K562 treated with DMSO at 1 percent for 24 hours (cell line): ENCODE measurements around the gene WASHC1. TPM values are rescaled to one million over a fixed set of nuclear protein-coding genes. Genes with fewer than 3 reads are reported as not detected.

Experiments used
- total RNA-seq: library from RNA; unstranded; fragments of 300-600 nt; gene quantifications from 2 replicates; pipeline ENCODE4 v1.2.3, GENCODE V29; 2022; ENCODE audit warnings: low read depth; ENCODE audit not compliant: insufficient read depth

Gene WASHC1, protein sequence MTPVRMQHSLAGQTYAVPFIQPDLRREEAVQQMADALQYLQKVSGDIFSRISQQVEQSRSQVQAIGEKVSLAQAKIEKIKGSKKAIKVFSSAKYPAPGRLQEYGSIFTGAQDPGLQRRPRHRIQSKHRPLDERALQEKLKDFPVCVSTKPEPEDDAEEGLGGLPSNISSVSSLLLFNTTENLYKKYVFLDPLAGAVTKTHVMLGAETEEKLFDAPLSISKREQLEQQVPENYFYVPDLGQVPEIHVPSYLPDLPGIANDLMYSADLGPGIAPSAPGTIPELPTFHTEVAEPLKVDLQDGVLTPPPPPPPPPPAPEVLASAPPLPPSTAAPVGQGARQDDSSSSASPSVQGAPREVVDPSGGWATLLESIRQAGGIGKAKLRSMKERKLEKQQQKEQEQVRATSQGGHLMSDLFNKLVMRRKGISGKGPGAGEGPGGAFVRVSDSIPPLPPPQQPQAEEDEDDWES
- total RNA-seq = 11.3 and 12.8 TPM in 2 replicates

DNA sequence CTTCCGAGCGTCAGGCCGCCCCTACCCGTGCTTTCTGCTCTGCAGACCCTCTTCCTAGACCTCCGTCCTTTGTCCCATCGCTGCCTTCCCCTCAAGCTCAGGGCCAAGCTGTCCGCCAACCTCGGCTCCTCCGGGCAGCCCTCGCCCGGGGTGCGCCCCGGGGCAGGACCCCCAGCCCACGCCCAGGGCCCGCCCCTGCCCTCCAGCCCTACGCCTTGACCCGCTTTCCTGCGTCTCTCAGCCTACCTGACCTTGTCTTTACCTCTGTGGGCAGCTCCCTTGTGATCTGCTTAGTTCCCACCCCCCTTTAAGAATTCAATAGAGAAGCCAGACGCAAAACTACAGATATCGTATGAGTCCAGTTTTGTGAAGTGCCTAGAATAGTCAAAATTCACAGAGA, at the start of gene WASHC1:
TSS of gene WASHC1 (minus strand) at position 101 of the 400 bp plus-strand sequence. CDS start 4,457 bp downstream, outside the sequence.

Other genes with a start within 250 kb of the WASHC1 start
- 0.98 and 1.5 TPM in 2 replicates for gene FOXD4, start 89.0 kb upstream of the WASHC1 start, total RNA-seq
- 8.7 and 12.1 TPM in 2 replicates for gene ZNG1A, start 149.6 kb upstream of the WASHC1 start, total RNA-seq
- gene DOCK8, start 185.4 kb upstream of the WASHC1 start, total RNA-seq = 37.4 and 37.6 TPM in 2 replicates